Measurements from ENCODE around the gene CDH15. TPM values are rescaled to one million over a fixed set of nuclear protein-coding genes. Genes with fewer than 3 reads are reported as not detected.

CDH15 gene
- total RNA-seq, 1 experiment from 2014 or later, result 1.5 TPM

- Histone ChIP-seq H3K9ac (ENCODE audit: low read length) (no peak overlapping the region), H3K27ac (ENCODE audit: low read length) (no peak overlapping the region), H3K36me3 (ENCODE audit: low read depth, low read length) (no peaks in the 10 kb centered on the region), H2AFZ (ENCODE audit: low read length) (no peak overlapping the region), H3F3A (ENCODE audit: low read length, unreplicated experiment) (no peaks in the 10 kb centered on the region), H4K20me1 (ENCODE audit: low read length) (no peaks in the 10 kb centered on the region), H3K4me3 (ENCODE audit: low read length) (no peak overlapping the region), H3K4me2 (ENCODE audit: low read length) (no peak overlapping the region), H3K9me3 (ENCODE audit: low read length) (no peaks in the 10 kb centered on the region), H3K79me2 (ENCODE audit: low read length) (no peaks in the 10 kb centered on the region), H3K9me2 (replicated peaks; ENCODE audit: low read length) (no peaks in the 10 kb centered on the region), H3K4me1 (ENCODE audit: insufficient read depth, low read length) (peaks cover 9% of the 10 kb centered on the region; the same call in 1 of the 2 replicates), H3K27me3 (ENCODE audit: low read length) (no peaks in the 10 kb centered on the region)
- intact Hi-C loops (cut with micrococcal nuclease), result no loop called here
- no TSS peak for BruUV-seq (replicated peaks)
- TF ChIP-seq EZH2 (IDR thresholded peaks at IDR 0.05; ENCODE audit: low read length, unreplicated experiment), result no peak
- no peak for TF ChIP-seq CTCF (conservative IDR thresholded peaks at IDR 0.05; ENCODE audit: low read depth, low read length)
- TF ChIP-seq EZH2phosphoT487 (IDR thresholded peaks at IDR 0.05; ENCODE audit: borderline replicate concordance, low read length), result no peak
- ChIA-PET CTCF (no interaction called here), POLR2A (ENCODE audit: unreplicated experiment) (no interaction called here)
- DNase-seq (no peak), ATAC-seq (no peak)
Measured at GRCh38 chr16:89175280-89176146, 4.0 kb downstream of the CDH15 start.

GRCh38 chr16:89176147-89176690 is 4.7 kb downstream of the CDH15 start:
- BruUV-seq (replicated peaks), result no TSS peak
- POLR2A ChIA-PET (ENCODE audit: unreplicated experiment), result no interaction called here
- Histone ChIP-seq H3K9me2 (replicated peaks; ENCODE audit: low read length) (no peaks in the 10 kb centered on the region), H3K79me2 (ENCODE audit: low read length) (no peaks in the 10 kb centered on the region), H3K36me3 (ENCODE audit: low read depth, low read length) (no peaks in the 10 kb centered on the region), H3K27ac (ENCODE audit: low read length) (no peak overlapping the region), H3K4me3 (ENCODE audit: low read length) (no peak overlapping the region), H3K9me3 (ENCODE audit: low read length) (no peaks in the 10 kb centered on the region), H3K27me3 (ENCODE audit: low read length) (no peaks in the 10 kb centered on the region), H3K9ac (ENCODE audit: low read length) (no peak overlapping the region), H4K20me1 (ENCODE audit: low read length) (no peaks in the 10 kb centered on the region), H2AFZ (ENCODE audit: low read length) (no peak overlapping the region), H3K4me1 (ENCODE audit: insufficient read depth, low read length) (peaks cover 4% of the 10 kb centered on the region; the same call in 1 of the 2 replicates), H3K4me2 (ENCODE audit: low read length) (no peak overlapping the region), H3F3A (ENCODE audit: low read length, unreplicated experiment) (no peaks in the 10 kb centered on the region)
- CTCF ChIA-PET, result no interaction called here
- intact Hi-C loops (cut with micrococcal nuclease), result no loop called here
- ATAC-seq (no peak), DNase-seq (no peak)
- TF ChIP-seq EZH2phosphoT487 (IDR thresholded peaks at IDR 0.05; ENCODE audit: borderline replicate concordance, low read length) (no peak), EZH2 (IDR thresholded peaks at IDR 0.05; ENCODE audit: low read length, unreplicated experiment) (no peak), CTCF (conservative IDR thresholded peaks at IDR 0.05; ENCODE audit: low read depth, low read length) (no peak)

- Histone ChIP-seq H3K4me2 (ENCODE audit: low read length) (no peak overlapping the region), H3F3A (ENCODE audit: low read length, unreplicated experiment) (no peaks in the 10 kb centered on the region), H3K4me1 (ENCODE audit: insufficient read depth, low read length) (peaks cover 3% of the 10 kb centered on the region; the same call in 1 of the 2 replicates), H3K27me3 (ENCODE audit: low read length) (no peaks in the 10 kb centered on the region), H3K9me2 (replicated peaks; ENCODE audit: low read length) (no peaks in the 10 kb centered on the region), H3K9me3 (ENCODE audit: low read length) (no peaks in the 10 kb centered on the region), H3K27ac (ENCODE audit: low read length) (no peak overlapping the region), H3K79me2 (ENCODE audit: low read length) (no peaks in the 10 kb centered on the region), H3K4me3 (ENCODE audit: low read length) (no peak overlapping the region), H4K20me1 (ENCODE audit: low read length) (no peaks in the 10 kb centered on the region), H3K9ac (ENCODE audit: low read length) (no peak overlapping the region), H3K36me3 (ENCODE audit: low read depth, low read length) (no peaks in the 10 kb centered on the region), H2AFZ (ENCODE audit: low read length) (no peak overlapping the region)
- no TSS peak for BruUV-seq (replicated peaks)
- no peak for DNase-seq
- ATAC-seq, result no peak
- intact Hi-C loops (cut with micrococcal nuclease), result no loop called here
- POLR2A ChIA-PET (ENCODE audit: unreplicated experiment), result no interaction called here
- no peak for TF ChIP-seq EZH2 (IDR thresholded peaks at IDR 0.05; ENCODE audit: low read length, unreplicated experiment)
- no peak for TF ChIP-seq EZH2phosphoT487 (IDR thresholded peaks at IDR 0.05; ENCODE audit: borderline replicate concordance, low read length)
- TF ChIP-seq CTCF (conservative IDR thresholded peaks at IDR 0.05; ENCODE audit: low read depth, low read length), result no peak
- CTCF ChIA-PET, result no interaction called here
Measured at GRCh38 chr16:89176717-89177116, 5.2 kb downstream of the CDH15 start.
